Activated T-cell treated with anti-CD3 and anti-CD28 coated beads, Interleukin-2, amount 50 U/mL, for 24 hours (primary cell): ENCODE measurements around the gene FGF11.
"Not testable (repeated sequence)": the region's sequence is repeated elsewhere in the genome, so short reads cannot be mapped to it uniquely, and the experiment has no call there.

Experiments used
- DNase-seq: peaks from one replicate; pipeline ENCODE4 v3.0.0-alpha.2; 2020
- H3K27ac Mint-ChIP-seq: 2 replicates; pipeline ENCODE4 v1.8.0; 2020; ENCODE audit warnings: mild to moderate bottlenecking, mixed read lengths
- H3K27me3 Mint-ChIP-seq: 2 replicates; pipeline ENCODE4 v1.8.0; 2020; ENCODE audit warnings: mixed read lengths
- H3K36me3 Mint-ChIP-seq: 2 replicates; pipeline ENCODE4 v1.8.0; 2020; ENCODE audit warnings: low read depth, mixed read lengths
- H3K4me1 Mint-ChIP-seq: 2 replicates; pipeline ENCODE4 v1.8.0; 2020; ENCODE audit warnings: low read depth, mixed read lengths
- H3K4me3 Mint-ChIP-seq: 2 replicates; pipeline ENCODE4 v1.8.0; 2020; ENCODE audit warnings: mild to moderate bottlenecking, moderate library complexity, mixed read lengths
- H3K9me3 Mint-ChIP-seq: 2 replicates; pipeline ENCODE4 v1.8.0; 2020; ENCODE audit warnings: mixed read lengths

FGF11 gene

DNA sequence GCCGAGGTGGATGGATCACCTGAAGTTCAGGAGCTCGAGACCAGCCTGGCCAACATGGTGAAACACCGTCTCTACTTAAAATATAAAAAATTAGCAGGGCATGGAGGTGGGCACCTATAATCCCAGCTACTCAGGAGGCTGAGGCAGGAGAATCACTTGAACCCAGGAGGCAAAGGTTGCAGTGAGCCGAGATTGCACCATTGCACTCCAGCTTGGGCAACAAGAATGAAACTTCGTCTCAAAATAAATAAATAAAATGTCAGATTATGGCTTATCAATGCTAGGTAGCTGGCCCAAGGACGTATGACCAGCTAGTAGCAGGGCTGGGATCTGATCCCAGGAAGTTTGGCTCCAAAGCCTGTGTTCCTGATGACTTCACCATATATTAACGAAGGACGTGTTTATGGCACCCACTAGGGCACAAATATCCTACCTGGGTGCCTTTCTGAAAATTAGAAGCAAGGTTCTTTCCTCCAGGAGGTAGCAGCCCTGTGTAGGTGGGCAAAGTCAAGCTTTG lies 31.2 kb downstream of the FGF11 start:
- Mint-ChIP-seq H3K27ac (peak overlapping the region; percentile 29), H3K4me1 (peaks cover 44% of the 10 kb centered on the region)
- H3K9me3 Mint-ChIP-seq = not testable (repeated sequence)

DNA sequence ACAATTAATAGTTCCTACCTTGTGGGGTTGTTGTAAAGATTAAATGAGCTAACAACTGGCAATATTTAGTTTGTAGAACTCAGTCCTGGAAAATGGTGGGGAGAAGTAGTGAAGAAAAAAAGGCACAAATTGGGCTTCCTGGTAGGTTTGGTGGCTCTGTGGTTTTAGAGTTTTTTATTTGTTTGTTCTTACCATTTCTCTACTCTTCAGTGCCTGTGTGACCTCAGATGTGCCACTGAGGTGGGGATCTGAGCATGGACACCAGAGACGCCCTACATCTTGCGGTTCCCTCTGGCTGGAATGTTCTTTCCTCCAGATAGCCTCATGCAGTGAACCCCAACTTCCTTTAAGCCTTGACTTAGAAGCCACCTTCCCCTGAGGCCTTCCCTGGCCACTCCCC lies 32.4 kb downstream of the FGF11 start:
- DNase-seq = no peak
- Mint-ChIP-seq H3K36me3 (peaks cover 17% of the 10 kb centered on the region), H3K27ac (peak overlapping the region; percentile 80), H3K27me3 (no peaks in the 10 kb centered on the region), H3K9me3 (no peaks in the 10 kb centered on the region), H3K4me1 (peaks cover 55% of the 10 kb centered on the region), H3K4me3 (no peak overlapping the region)

More for the DNA sequence above, 31.2 kb downstream of the FGF11 start:
- H3K36me3 Mint-ChIP-seq = peaks cover 20% of the 10 kb centered on the region
- H3K27me3 Mint-ChIP-seq, DNase-seq, H3K4me3 Mint-ChIP-seq: not testable (repeated sequence)

DNA sequence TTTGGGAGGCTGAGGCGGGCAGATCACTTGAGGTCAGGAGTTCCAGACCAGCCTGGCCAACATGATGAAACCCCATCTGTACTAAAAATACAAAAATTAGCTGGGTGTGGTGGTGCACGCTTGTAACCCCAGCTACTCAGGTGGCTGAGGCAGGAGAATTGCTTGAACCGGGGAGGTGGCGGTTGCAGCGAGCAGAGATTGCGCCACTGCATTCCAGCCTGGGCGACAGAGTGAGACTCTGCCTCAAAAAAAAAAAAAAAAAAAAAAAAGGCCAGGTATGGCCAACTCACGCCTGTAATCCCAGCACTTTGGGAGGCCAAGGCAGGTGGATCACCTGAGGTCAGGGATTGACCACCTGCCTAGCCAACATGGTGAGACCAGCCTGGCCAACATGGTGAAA lies 35.5 kb downstream of the FGF11 start:
- not testable (repeated sequence) for H3K4me3 Mint-ChIP-seq, H3K9me3 Mint-ChIP-seq, DNase-seq, H3K27me3 Mint-ChIP-seq
- Mint-ChIP-seq H3K27ac (peak overlapping the region; percentile 33), H3K4me1 (peaks cover 57% of the 10 kb centered on the region), H3K36me3 (peaks cover 21% of the 10 kb centered on the region)

DNA sequence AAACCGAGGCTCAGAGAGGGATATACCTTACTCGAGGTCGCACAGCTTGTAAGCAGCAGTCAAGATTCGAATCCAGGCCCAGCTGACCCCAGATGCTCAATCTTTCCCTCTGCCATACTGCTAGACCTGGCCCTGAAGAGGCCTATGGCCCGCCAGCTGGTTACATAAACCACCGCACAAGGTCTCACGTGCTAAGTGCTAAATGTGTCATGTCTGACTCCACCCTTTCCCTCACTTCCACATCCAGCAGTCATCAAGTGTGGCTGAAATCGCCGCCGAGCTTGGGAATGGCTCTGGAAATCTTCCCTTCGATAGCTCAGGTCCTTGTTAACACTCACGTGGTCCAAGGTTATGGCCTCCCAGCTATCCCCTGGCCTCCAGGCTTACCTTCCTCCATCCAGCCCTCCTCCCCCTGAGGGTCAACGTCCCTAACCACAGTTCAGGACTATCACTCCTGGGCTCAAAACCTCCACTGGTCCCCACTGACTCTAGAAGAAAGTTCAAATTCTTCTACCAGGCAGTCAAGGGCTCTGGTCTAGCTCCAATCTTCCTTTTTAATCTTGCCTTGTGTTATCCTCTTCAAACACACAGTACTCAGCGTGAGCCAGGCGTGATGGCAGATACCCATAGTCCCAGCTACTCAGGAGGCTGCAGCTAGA lies 36.6 kb downstream of the FGF11 start:
- Mint-ChIP-seq H3K4me3 (no peak overlapping the region), H3K27ac (peak overlapping the region; percentile 91), H3K4me1 (peaks cover 66% of the 10 kb centered on the region), H3K36me3 (peaks cover 25% of the 10 kb centered on the region), H3K27me3 (no peaks in the 10 kb centered on the region), H3K9me3 (no peaks in the 10 kb centered on the region)
- no peak for DNase-seq

DNA sequence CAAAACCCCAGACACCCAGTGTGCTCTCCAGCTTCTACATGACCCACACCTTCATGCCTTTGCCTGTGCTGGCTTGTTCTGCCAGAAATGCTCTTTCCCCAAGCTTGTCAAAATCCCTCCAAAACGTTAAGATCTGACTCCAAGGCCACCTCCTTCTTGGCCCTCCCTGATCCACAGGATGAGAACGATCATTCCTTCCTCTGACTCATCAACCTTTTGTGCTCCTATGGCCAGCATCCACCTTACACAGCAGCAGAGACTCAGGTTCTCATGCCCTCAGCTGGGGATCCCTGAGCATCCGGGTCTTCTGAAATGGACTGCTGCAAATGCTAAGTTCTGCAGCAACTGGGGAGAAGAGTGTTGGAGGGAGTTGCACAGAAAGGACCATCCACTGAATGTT lies 37.2 kb downstream of the FGF11 start:
- Mint-ChIP-seq H3K9me3 (no peaks in the 10 kb centered on the region), H3K4me1 (peaks cover 67% of the 10 kb centered on the region), H3K4me3 (peak overlapping the region; percentile 86), H3K36me3 (peaks cover 25% of the 10 kb centered on the region), H3K27ac (peak overlapping the region; percentile 91), H3K27me3 (no peaks in the 10 kb centered on the region)
- DNase-seq = no peak

DNA sequence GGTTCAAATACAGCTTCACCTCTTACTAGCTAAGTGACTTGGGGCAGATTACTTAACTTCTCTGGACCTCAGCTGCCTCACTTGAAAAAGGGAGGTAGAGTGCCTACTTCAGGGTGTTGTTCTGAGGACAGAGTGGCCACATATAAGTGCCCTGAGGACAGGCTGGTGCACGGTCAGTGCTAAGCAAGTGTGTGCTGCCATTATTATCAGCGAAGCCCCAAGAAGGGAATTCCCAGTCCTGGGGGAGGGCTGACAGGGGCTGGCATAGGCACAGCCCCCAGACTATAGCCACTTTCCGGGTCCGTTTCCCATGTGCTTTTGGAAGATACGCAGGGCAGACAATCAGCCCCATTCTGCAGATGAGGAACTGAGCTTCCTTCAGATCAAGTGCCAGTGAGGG lies 37.6 kb downstream of the FGF11 start:
- Mint-ChIP-seq H3K27ac (peak overlapping the region; percentile 91), H3K9me3 (no peaks in the 10 kb centered on the region), H3K27me3 (no peaks in the 10 kb centered on the region), H3K4me1 (peaks cover 67% of the 10 kb centered on the region), H3K36me3 (peaks cover 25% of the 10 kb centered on the region), H3K4me3 (peak overlapping the region; percentile 86)
- DNase-seq = no peak

DNA sequence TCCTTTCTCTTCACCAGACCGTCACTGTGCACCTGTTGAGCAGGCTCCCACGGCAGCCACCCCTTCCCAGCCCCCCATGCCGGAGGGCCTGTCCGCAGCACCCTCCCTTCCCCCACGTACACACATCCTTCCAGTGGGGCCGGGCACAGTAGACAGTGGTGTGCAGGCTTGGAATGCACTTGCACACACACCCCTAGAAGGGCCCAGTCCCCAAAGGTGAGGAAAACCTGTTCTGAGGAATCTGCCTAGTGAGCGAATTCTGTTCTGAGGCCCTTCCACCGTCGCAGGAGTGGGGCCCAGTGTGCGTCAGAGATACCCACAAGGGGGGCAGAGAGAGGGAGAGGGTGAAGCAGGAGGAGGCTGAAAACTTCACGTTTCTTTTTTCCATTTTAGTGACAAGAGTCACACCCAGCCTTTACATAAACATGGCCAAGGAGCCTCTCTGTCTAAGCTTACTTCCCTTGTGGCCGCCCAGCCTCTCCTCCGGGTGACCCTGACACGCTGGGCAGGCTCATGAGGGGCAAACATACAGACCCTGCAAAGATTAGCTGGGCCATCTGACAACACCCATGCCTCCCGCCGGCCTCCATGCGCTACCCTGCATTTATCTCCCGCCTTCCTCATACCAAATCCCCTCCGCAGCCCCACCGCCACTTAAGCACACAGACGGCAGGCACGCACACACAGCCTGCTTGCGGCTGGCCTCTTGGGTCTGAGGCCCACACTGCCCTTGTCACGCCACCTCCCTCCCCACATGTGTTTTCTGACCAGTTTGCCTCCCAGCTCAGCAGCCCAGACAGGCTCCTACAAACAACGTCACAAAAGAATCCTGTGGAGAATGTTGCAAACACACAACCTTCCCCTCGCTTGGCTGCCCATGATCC lies 38.3 kb downstream of the FGF11 start:
- Mint-ChIP-seq H3K36me3 (peaks cover 25% of the 10 kb centered on the region), H3K27me3 (no peaks in the 10 kb centered on the region), H3K27ac (peak overlapping the region; percentile 91), H3K9me3 (no peaks in the 10 kb centered on the region), H3K4me1 (peaks cover 69% of the 10 kb centered on the region), H3K4me3 (peak overlapping the region; percentile 86)
- peak; percentile 59 for DNase-seq

DNA sequence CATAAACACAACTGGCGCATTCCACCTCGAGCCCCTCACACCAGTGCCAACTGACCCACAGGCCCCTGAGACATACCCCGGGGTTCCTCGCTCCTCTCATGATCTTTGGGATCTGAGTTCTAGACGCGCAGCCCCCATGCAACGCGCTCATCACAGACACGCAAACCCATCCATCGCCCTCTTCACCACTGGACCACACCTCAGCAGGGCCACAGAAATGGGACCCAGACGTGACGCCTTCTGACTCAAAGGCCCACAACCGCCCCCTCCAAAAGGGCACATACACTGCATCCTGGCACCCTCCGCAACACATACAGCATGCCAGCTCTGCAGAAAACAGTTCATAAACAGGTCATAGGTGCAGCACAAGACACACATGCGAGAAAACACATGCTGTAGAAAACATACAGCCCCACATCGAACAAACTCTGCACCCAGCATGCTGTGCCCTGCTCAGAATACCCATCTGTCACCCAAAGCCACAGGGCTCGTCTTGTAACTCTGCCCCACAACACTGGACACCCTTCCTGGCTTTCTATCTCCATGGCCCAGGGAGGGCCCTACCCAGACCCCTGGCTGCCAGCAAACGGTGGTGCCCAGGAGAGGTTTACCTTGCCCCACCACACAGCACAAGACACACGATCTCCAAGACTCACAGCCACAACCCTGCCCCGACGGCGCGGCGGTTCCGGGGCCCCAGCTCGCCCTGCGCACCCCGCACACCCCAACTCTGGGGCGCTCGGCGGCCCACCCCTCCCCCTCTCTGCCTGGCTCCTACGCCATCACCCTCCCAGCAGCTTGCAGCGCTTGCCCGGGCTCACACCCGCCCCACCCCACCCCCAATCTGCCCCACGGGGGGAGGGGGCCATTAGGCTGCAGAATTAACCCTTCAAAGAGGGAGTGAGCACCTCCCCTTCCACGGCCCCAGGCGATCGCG lies 39.2 kb downstream of the FGF11 start:
- H3K4me3 Mint-ChIP-seq = peak overlapping the region; percentile 86

DNA sequence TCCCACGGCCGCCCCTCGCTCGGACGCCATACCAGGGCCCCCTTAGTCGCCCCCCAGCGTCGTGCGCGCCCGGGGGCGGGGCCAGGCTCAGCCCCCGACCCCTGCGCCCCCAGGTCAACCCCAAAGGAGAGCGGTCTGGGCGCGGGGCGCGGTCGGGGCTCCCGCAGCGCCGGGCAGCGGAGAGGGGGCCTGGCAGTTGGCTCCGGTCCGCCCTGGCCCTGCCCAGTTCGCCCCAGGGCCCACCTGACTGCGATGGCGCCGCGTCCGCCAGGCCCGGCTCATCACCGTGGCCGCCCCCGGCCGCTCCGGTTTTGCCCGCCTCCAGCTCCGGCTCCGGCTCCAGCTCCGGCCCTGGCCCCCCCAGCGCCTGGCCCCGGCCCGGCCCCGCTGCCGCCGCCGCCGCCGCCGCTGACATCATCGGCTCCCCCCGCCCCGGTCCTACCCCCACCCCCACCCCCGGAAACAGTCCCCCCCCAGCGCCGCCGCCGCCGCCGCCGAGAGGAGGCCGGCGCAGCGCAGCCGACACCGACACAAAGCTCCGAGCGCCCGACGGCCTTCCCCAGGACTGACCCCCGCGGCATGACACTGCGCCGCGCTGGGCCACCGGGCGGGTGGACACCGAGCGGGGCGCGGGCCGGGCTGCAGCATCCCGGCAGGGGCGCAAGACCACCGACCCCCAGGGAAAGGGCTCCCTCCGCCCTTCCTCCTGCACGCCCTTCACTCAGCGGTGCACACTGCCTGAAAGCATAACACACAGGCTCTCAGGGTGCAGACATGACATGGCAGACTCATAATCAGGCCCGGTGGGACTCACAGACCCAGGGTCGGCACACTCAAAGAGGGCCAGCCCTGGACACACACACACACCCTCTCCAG lies 40.1 kb downstream of the FGF11 start, which contains the start of gene ZBTB4:
TSS of gene ZBTB4 (minus strand) at position 419 of the 876 bp plus-strand sequence. CDS start 12,830 bp downstream, outside the sequence.
- H3K4me1 Mint-ChIP-seq = peaks cover 70% of the 10 kb centered on the region
- H3K36me3 Mint-ChIP-seq = peaks cover 27% of the 10 kb centered on the region
- H3K9me3 Mint-ChIP-seq = no peaks in the 10 kb centered on the region
- peak; percentile 79 for DNase-seq
- H3K27me3 Mint-ChIP-seq = no peaks in the 10 kb centered on the region
- H3K4me3 Mint-ChIP-seq = peak within 1 kb of the TSS; percentile 86
- peak within 1 kb of the TSS; percentile 96 for H3K27ac Mint-ChIP-seq

More for the DNA sequence above, 39.2 kb downstream of the FGF11 start:
- Mint-ChIP-seq H3K27ac (peak overlapping the region; percentile 91), H3K36me3 (peaks cover 28% of the 10 kb centered on the region), H3K9me3 (no peaks in the 10 kb centered on the region), H3K4me1 (peaks cover 73% of the 10 kb centered on the region), H3K27me3 (no peaks in the 10 kb centered on the region)
- peak; percentile 72 for DNase-seq

DNA sequence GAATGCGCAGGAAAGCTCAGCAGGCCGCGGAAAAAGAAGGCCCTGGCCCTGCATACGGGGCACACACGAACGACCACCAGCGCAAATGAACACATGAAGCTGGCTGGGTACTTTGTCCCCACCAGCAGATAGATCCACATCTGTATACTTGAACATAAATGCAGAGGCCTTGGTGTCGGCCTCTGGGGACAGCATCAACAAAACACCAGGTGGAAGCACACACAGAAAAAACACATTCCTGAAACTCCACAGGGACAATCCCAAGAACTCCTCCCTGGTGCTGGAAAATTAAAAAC lies 40.7 kb downstream of the FGF11 start:
- Mint-ChIP-seq H3K4me1 (peaks cover 72% of the 10 kb centered on the region), H3K27me3 (no peaks in the 10 kb centered on the region), H3K4me3 (peak overlapping the region; percentile 86), H3K27ac (peak overlapping the region; percentile 96), H3K9me3 (no peaks in the 10 kb centered on the region), H3K36me3 (peaks cover 30% of the 10 kb centered on the region)
- no peak for DNase-seq

DNA sequence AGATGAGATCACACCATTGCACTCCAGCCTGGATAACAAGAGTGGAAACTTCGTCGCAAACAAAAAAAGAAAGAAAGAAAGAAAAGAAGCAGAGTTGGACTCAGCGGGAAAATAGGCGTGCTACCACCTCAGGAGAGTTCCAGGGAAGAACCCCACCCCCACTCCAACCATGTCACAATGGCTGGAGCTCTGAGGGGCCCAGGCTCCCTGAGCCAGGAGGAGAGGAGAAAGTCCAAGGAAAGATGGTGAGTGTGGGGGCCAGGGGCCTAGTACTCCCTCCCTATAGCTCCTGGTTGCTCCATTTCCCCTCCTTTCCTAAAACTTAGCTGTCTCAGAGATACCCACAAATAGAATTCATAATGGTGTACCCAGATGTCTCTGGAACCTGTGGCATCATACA lies 42.0 kb downstream of the FGF11 start, which contains the start of gene SLC35G6:
TSS of gene SLC35G6 (plus strand) at position 172 of the 400 bp plus-strand sequence. CDS start at position 243, 71 bp downstream.
- H3K9me3 Mint-ChIP-seq, H3K27me3 Mint-ChIP-seq, DNase-seq: not testable (repeated sequence)
- Mint-ChIP-seq H3K36me3 (peaks cover 34% of the 10 kb centered on the region), H3K4me1 (peaks cover 71% of the 10 kb centered on the region), H3K27ac (peak within 1 kb of the TSS; percentile 96), H3K4me3 (peak within 1 kb of the TSS; percentile 86)

DNA sequence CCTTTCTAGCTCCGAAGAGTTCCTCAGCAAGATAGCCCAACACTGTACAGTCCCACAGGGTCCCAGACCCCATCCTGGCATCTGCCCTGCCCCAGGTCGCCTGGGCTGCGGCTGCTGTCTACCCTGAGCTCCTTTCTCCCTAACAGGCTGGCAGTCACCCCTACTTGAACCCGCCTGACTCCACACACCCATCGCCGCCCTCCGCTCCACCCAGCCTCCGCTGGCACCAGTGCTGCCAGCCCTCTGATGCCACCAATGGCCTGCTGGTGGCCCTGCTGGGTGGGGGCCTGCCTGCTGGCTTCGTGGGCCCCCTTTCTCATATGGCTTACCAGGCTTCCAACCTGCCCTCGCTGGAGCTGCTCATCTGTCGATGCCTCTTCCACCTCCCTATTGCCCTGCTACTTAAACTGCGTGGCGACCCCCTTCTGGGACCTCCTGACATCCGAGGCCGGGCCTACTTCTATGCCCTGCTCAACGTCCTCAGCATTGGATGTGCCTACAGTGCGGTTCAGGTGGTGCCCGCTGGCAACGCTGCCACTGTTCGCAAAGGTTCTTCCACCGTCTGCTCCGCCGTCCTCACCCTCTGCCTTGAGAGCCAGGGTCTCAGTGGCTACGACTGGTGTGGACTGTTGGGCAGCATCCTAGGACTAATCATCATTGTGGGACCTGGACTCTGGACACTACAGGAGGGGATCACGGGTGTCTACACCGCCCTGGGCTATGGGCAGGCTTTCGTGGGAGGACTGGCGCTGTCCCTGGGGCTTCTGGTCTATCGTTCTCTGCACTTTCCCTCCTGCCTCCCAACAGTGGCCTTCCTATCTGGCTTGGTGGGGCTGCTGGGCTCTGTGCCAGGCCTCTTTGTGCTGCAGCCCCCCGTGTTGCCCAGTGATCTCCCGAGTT lies 42.8 kb downstream of the FGF11 start:
- not testable (repeated sequence) for H3K9me3 Mint-ChIP-seq, DNase-seq, H3K27me3 Mint-ChIP-seq
- Mint-ChIP-seq H3K4me1 (peaks cover 68% of the 10 kb centered on the region), H3K27ac (peak overlapping the region; percentile 100), H3K36me3 (peaks cover 42% of the 10 kb centered on the region), H3K4me3 (peak overlapping the region; percentile 99)
